ENCODE results near the gene NFIA.

- TF ChIP-seq CTCF (IDR thresholded peaks at IDR 0.05) (no peak), POLR2AphosphoS5 (IDR thresholded peaks at IDR 0.05) (no peak)
Measured at GRCh38 chr1:61276246-61276645, 193.9 kb downstream of the NFIA start.

All from esophagus muscularis mucosa (tissue), 3 donors.